Karpas-422 (cell line): ENCODE data around the gene TNNI3K. TPM values are rescaled to one million over a fixed set of nuclear protein-coding genes. Genes with fewer than 3 reads are reported as not detected.

Experiments
- DNase-seq: peaks from one replicate; pipeline ENCODE4 v3.0.0-alpha.2; 2015
- H2AFZ ChIP-seq: fragments of 200-600 bp; sonication (generic); 2 replicates; pipeline ENCODE4 v1.6.1; 2014; ENCODE audit warnings: antibody characterized with exemption, low read length, mixed read lengths
- H3K27ac ChIP-seq: fragments of 200-600 bp; sonication (generic); 2 replicates; pipeline ENCODE4 v1.5.1; 2014; ENCODE audit warnings: mild to moderate bottlenecking, low read length, moderate library complexity
- H3K27me3 ChIP-seq: fragments of 200-600 bp; sonication (generic); 2 replicates; pipeline ENCODE4 v1.6.1; 2014; ENCODE audit warnings: low read length, mixed read lengths
- H3K36me3 ChIP-seq: fragments of 200-600 bp; sonication (generic); 2 replicates; pipeline ENCODE4 v1.6.1; 2014; ENCODE audit warnings: low read length, mixed read lengths; ENCODE audit not compliant: insufficient read depth
- H3K4me1 ChIP-seq: fragments of 200-600 bp; sonication (generic); 2 replicates; pipeline ENCODE4 v1.6.1; 2014; ENCODE audit warnings: mild to moderate bottlenecking, low read length, mixed read lengths
- H3K4me2 ChIP-seq: fragments of 200-600 bp; sonication (generic); 2 replicates; pipeline ENCODE4 v1.6.1; 2014; ENCODE audit warnings: low read length, low read depth, mild to moderate bottlenecking; ENCODE audit not compliant: poor library complexity, severe bottlenecking
- H3K4me3 ChIP-seq: fragments of 200-600 bp; sonication (generic); 2 replicates; pipeline ENCODE4 v1.5.1; 2014; ENCODE audit warnings: mild to moderate bottlenecking, antibody characterized with exemption, low read length, mixed read lengths
- H3K79me2 ChIP-seq: fragments of 200-600 bp; sonication (generic); 2 replicates; pipeline ENCODE4 v1.6.1; 2014; ENCODE audit warnings: mild to moderate bottlenecking, low read length, mixed read lengths
- H3K9ac ChIP-seq: fragments of 200-600 bp; sonication (generic); 2 replicates; pipeline ENCODE4 v1.6.0; 2014; ENCODE audit warnings: low read length
- H3K9me2 ChIP-seq: fragments of 200-600 bp; sonication (generic), shearing (Covaris generic); replicated peaks from 2 replicates; pipeline ENCODE4 v1.6.0; 2014; ENCODE audit warnings: mild to moderate bottlenecking, low read length, moderate library complexity; ENCODE audit not compliant: insufficient read depth
- H3K9me3 ChIP-seq: fragments of 300-700, 200-600 bp; sonication (generic); 2 replicates; pipeline ENCODE4 v1.6.1; 2014; ENCODE audit warnings: low read length, mixed read lengths
- H4K20me1 ChIP-seq: fragments of 200-600 bp; sonication (generic); 2 replicates; pipeline ENCODE4 v1.6.1; 2014; ENCODE audit warnings: mild to moderate bottlenecking, antibody characterized with exemption, low read length, low read depth; ENCODE audit not compliant: insufficient read depth
- total RNA-seq: library from RNA; depleted of rRNA; stranded (reverse); fragments of >200 nt; shearing (Covaris generic); gene quantifications from 2 replicates; pipeline ENCODE4 v1.2.3, GENCODE V29; 2014; ENCODE audit warnings: low replicate concordance

The TNNI3K gene
- total RNA-seq, 1 experiment from 2014 or later, result 0.48 TPM

GRCh38 chr1:74432325-74432724, 197.1 kb downstream of the TNNI3K start:
- DNase-seq, result no peak
- H3K9me3 ChIP-seq, result no peaks in the 10 kb centered on the region

DNA sequence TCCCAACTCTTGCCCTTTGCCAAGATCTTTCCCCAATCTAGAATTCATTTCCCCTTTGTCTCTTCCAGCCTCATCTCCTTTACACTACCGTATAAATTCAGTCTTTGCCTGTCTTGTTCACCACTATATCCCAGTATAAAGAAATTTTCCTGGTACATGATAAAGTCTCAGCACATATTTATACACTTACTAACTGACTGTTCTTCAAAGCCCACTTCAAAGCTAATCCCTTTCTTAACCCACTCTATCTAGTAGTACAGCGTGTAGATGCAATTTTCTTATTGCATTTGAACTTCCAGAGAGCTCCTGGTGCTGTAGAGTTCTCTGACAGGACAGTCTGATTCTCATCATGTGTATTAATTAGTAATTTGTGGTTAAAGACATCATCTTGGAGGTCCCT, 199.1 kb downstream of the TNNI3K start:
- Histone ChIP-seq H3K36me3 (no peaks in the 10 kb centered on the region), H3K4me1 (peaks cover 8% of the 10 kb centered on the region), H3K79me2 (no peaks in the 10 kb centered on the region), H3K9me2 (no peaks in the 10 kb centered on the region), H3K4me3 (no peak overlapping the region), H3K27ac (no peak overlapping the region), H2AFZ (no peak overlapping the region), H3K4me2 (no peak overlapping the region), H4K20me1 (no peaks in the 10 kb centered on the region), H3K9me3 (no peaks in the 10 kb centered on the region), H3K27me3 (no peaks in the 10 kb centered on the region), H3K9ac (no peak overlapping the region)
- no peak for DNase-seq

More at GRCh38 chr1:74432325-74432724, 197.1 kb downstream of the TNNI3K start:
- H3K36me3 ChIP-seq, result no peaks in the 10 kb centered on the region
- H3K79me2 ChIP-seq, result no peaks in the 10 kb centered on the region
- no peak overlapping the region for H3K9ac ChIP-seq
- no peak overlapping the region for H2AFZ ChIP-seq
- H3K27ac ChIP-seq, result no peak overlapping the region
- no peak overlapping the region for H3K4me2 ChIP-seq
- no peaks in the 10 kb centered on the region for H3K27me3 ChIP-seq
- no peak overlapping the region for H3K4me3 ChIP-seq
- H3K4me1 ChIP-seq, result peaks cover 8% of the 10 kb centered on the region
- H4K20me1 ChIP-seq, result no peaks in the 10 kb centered on the region
- H3K9me2 ChIP-seq, result no peaks in the 10 kb centered on the region

DNA sequence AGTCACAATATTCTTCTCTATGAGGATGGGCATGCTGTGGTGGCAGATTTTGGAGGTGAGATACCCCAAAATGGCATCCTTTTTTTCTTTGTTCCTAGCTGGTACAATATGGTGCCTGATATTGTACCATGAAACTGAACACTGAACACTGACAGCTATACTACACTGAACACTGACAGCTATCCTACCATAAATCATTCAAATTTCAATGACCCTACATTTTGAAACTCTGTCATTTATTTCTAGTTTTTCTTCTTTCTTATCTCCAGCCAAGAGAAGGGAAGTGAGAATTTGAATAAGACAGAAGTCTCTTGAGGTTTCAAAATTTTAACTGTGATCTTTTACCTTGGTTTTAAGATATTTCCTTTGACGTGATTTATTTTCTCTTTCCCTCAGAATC, 200.9 kb downstream of the TNNI3K start:
- H4K20me1 ChIP-seq, result no peaks in the 10 kb centered on the region
- H3K4me3 ChIP-seq, result no peak overlapping the region
- DNase-seq, result no peak
- no peaks in the 10 kb centered on the region for H3K9me2 ChIP-seq
- no peaks in the 10 kb centered on the region for H3K9me3 ChIP-seq
- H3K27ac ChIP-seq, result no peak overlapping the region
- no peak overlapping the region for H3K4me2 ChIP-seq
- no peak overlapping the region for H3K9ac ChIP-seq
- H3K36me3 ChIP-seq, result no peaks in the 10 kb centered on the region
- H2AFZ ChIP-seq, result no peak overlapping the region
- H3K27me3 ChIP-seq, result no peaks in the 10 kb centered on the region
- H3K79me2 ChIP-seq, result no peaks in the 10 kb centered on the region
- H3K4me1 ChIP-seq, result peaks cover 8% of the 10 kb centered on the region

- DNase-seq, result no peak
- Histone ChIP-seq H4K20me1 (no peaks in the 10 kb centered on the region), H3K4me3 (no peak overlapping the region)
Observed at GRCh38 chr1:74437035-74437434, 201.8 kb downstream of the TNNI3K start.

GRCh38 chr1:74452035-74452434, 216.8 kb downstream of the TNNI3K start:
- no peak for DNase-seq
- H3K9ac ChIP-seq, result no peak overlapping the region
- H3K36me3 ChIP-seq, result no peaks in the 10 kb centered on the region
- no peaks in the 10 kb centered on the region for H3K9me2 ChIP-seq
- no peak overlapping the region for H2AFZ ChIP-seq
- no peaks in the 10 kb centered on the region for H3K4me1 ChIP-seq
- no peaks in the 10 kb centered on the region for H3K79me2 ChIP-seq
- H3K9me3 ChIP-seq, result no peaks in the 10 kb centered on the region
- no peak overlapping the region for H3K4me3 ChIP-seq
- H4K20me1 ChIP-seq, result no peaks in the 10 kb centered on the region
- H3K27me3 ChIP-seq, result no peaks in the 10 kb centered on the region
- H3K27ac ChIP-seq, result no peak overlapping the region
- no peak overlapping the region for H3K4me2 ChIP-seq

More at GRCh38 chr1:74437035-74437434, 201.8 kb downstream of the TNNI3K start:
- no peak overlapping the region for H3K9ac ChIP-seq
- no peak overlapping the region for H2AFZ ChIP-seq
- H3K9me2 ChIP-seq, result no peaks in the 10 kb centered on the region
- H3K27ac ChIP-seq, result no peak overlapping the region
- H3K4me1 ChIP-seq, result peaks cover 8% of the 10 kb centered on the region
- H3K79me2 ChIP-seq, result no peaks in the 10 kb centered on the region
- H3K27me3 ChIP-seq, result no peaks in the 10 kb centered on the region
- H3K4me2 ChIP-seq, result no peak overlapping the region
- no peaks in the 10 kb centered on the region for H3K36me3 ChIP-seq
- no peaks in the 10 kb centered on the region for H3K9me3 ChIP-seq

DNA sequence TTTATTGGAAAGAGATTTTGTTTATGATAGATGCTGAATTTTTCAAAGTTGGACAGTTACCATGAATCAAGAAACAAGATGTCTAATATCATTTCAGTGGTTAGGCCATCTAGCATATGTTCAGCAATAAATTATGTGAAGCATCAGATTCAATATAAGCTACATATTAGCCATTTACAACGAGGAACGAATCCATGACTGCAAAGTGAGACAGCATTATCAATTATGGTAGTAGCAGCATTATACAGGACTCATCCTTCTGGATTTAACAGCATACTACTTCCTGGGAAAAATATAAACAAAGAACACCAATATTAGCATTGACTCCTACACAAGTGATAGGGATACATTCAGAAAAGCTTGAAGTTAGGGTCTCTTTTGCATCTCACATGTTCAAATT, 218.1 kb downstream of the TNNI3K start:
- no peak overlapping the region for H3K9ac ChIP-seq
- H3K4me3 ChIP-seq, result no peak overlapping the region
- no peak overlapping the region for H2AFZ ChIP-seq
- no peaks in the 10 kb centered on the region for H3K27me3 ChIP-seq
- no peak for DNase-seq
- H3K9me2 ChIP-seq, result no peaks in the 10 kb centered on the region
- H3K4me2 ChIP-seq, result no peak overlapping the region
- H3K79me2 ChIP-seq, result no peaks in the 10 kb centered on the region
- H3K9me3 ChIP-seq, result no peaks in the 10 kb centered on the region
- no peaks in the 10 kb centered on the region for H3K4me1 ChIP-seq
- no peak overlapping the region for H3K27ac ChIP-seq
- no peaks in the 10 kb centered on the region for H4K20me1 ChIP-seq
- no peaks in the 10 kb centered on the region for H3K36me3 ChIP-seq

DNA sequence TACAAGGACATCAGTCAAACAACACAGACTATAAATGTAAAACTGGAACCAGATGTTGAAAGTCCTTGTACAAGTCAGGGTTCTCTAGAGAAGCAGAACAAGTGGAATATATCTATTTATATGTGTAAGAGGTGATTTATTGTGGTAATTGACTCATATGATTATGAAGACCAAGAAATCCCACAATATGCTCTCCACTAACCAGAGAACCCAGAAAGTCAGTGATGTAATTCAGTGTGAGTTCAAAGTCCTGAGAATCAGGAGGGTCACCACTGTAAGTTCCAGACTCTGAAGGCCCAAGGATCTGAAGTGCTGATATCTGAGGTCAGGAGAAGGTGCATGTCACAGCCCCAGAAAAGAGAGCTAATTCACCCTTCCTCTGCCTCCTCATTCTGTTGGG, 220.2 kb downstream of the TNNI3K start:
- Histone ChIP-seq H3K4me3 (no peak overlapping the region), H3K9ac (no peak overlapping the region), H2AFZ (no peak overlapping the region), H4K20me1 (no peaks in the 10 kb centered on the region), H3K4me2 (no peak overlapping the region), H3K9me2 (no peaks in the 10 kb centered on the region), H3K79me2 (no peaks in the 10 kb centered on the region), H3K27ac (no peak overlapping the region), H3K27me3 (no peaks in the 10 kb centered on the region), H3K36me3 (no peaks in the 10 kb centered on the region), H3K9me3 (no peaks in the 10 kb centered on the region), H3K4me1 (no peaks in the 10 kb centered on the region)
- no peak for DNase-seq

DNA sequence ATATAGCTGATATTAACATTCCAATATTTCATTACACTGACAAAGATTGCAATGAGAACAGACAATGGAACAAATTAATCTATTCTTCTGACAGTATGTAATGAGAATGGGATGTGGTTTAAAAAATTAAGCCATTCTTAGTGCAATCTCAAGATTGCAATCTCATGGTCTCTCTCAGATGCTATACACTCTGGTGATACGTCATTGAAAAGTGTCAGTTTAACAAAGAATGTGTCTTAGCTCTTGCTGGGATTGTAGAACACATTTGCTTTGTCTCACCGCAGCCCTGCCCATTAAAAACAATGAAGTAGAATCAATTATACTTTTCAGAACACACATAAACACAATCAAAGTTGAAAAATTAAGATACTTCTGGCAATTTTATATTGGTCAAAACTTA, 222.1 kb downstream of the TNNI3K start:
- Histone ChIP-seq H3K4me2 (no peak overlapping the region), H3K9me3 (no peaks in the 10 kb centered on the region), H3K4me1 (no peaks in the 10 kb centered on the region), H2AFZ (no peak overlapping the region), H3K27me3 (no peaks in the 10 kb centered on the region), H4K20me1 (no peaks in the 10 kb centered on the region), H3K27ac (no peak overlapping the region), H3K9ac (no peak overlapping the region), H3K4me3 (no peak overlapping the region), H3K9me2 (no peaks in the 10 kb centered on the region), H3K79me2 (no peaks in the 10 kb centered on the region), H3K36me3 (no peaks in the 10 kb centered on the region)
- DNase-seq, result no peak
